ENCODE measurements around the gene C16orf46.
"Not testable (repeated sequence)": the region's sequence is repeated elsewhere in the genome, so short reads cannot be mapped to it uniquely, and the experiment has no call there.

Gene C16orf46

GRCh38 chr16:81077076-81077940 is at the start of gene C16orf46:
C16orf46 (minus strand) TSS chr16:81077238; CDS start chr16:81063955, 13,283 bp downstream.
- Mint-ChIP-seq H3K27ac (no peak within 1 kb of the TSS), H3K36me3 (no peaks in the 10 kb centered on the region), H3K4me3 (peak within 1 kb of the TSS; percentile 18), H3K4me1 (no peaks in the 10 kb centered on the region), H3K9me3 (no peaks in the 10 kb centered on the region), H3K27me3 (no peaks in the 10 kb centered on the region)
- peak; percentile 97 for ATAC-seq

GRCh38 chr16:81123092-81123852 is 46.2 kb upstream of the C16orf46 start:
- no peak for ATAC-seq
- Mint-ChIP-seq H3K9me3 (no peaks in the 10 kb centered on the region), H3K27me3 (peaks cover 26% of the 10 kb centered on the region), H3K27ac (no peak overlapping the region), H3K4me3 (no peak overlapping the region), H3K36me3 (no peaks in the 10 kb centered on the region), H3K4me1 (no peaks in the 10 kb centered on the region)

- no peak for ATAC-seq
- H3K27ac Mint-ChIP-seq: no peak overlapping the region
Measured at GRCh38 chr16:81121474-81121990, 44.5 kb upstream of the C16orf46 start.

GRCh38 chr16:81117436-81117835 is 40.4 kb upstream of the C16orf46 start:
- no peak for ATAC-seq
- H3K27ac Mint-ChIP-seq: no peak overlapping the region
- no peak overlapping the region for H3K4me3 Mint-ChIP-seq
- no peaks in the 10 kb centered on the region for H3K4me1 Mint-ChIP-seq
- H3K27me3 Mint-ChIP-seq: peaks cover 42% of the 10 kb centered on the region
- H3K9me3 Mint-ChIP-seq: peaks cover 2% of the 10 kb centered on the region
- H3K36me3 Mint-ChIP-seq: no peaks in the 10 kb centered on the region

More at GRCh38 chr16:81121474-81121990, 44.5 kb upstream of the C16orf46 start:
- Mint-ChIP-seq H3K9me3 (no peaks in the 10 kb centered on the region), H3K4me1 (no peaks in the 10 kb centered on the region), H3K36me3 (no peaks in the 10 kb centered on the region), H3K4me3 (no peak overlapping the region), H3K27me3 (peaks cover 26% of the 10 kb centered on the region)

- no peaks in the 10 kb centered on the region for H3K4me1 Mint-ChIP-seq
- H3K9me3 Mint-ChIP-seq: peaks cover 3% of the 10 kb centered on the region
- H3K36me3 Mint-ChIP-seq: no peaks in the 10 kb centered on the region
- peaks cover 47% of the 10 kb centered on the region for H3K27me3 Mint-ChIP-seq
- no peak overlapping the region for H3K4me3 Mint-ChIP-seq
- no peak overlapping the region for H3K27ac Mint-ChIP-seq
- ATAC-seq: no peak
Measured at GRCh38 chr16:81116285-81116684, 39.2 kb upstream of the C16orf46 start.

GRCh38 chr16:81112453-81112852 is 35.4 kb upstream of the C16orf46 start:
- ATAC-seq: no peak
- no peaks in the 10 kb centered on the region for H3K36me3 Mint-ChIP-seq
- peaks cover 58% of the 10 kb centered on the region for H3K27me3 Mint-ChIP-seq
- no peak overlapping the region for H3K4me3 Mint-ChIP-seq
- H3K27ac Mint-ChIP-seq: no peak overlapping the region
- no peaks in the 10 kb centered on the region for H3K4me1 Mint-ChIP-seq
- H3K9me3 Mint-ChIP-seq: peaks cover 3% of the 10 kb centered on the region

GRCh38 chr16:81109274-81109673 is 32.2 kb upstream of the C16orf46 start:
- ATAC-seq, H3K4me1 Mint-ChIP-seq, H3K9me3 Mint-ChIP-seq, H3K4me3 Mint-ChIP-seq, H3K27ac Mint-ChIP-seq, H3K36me3 Mint-ChIP-seq: not testable (repeated sequence)
- peaks cover 56% of the 10 kb centered on the region for H3K27me3 Mint-ChIP-seq

GRCh38 chr16:81107511-81107910 is 30.5 kb upstream of the C16orf46 start:
- Mint-ChIP-seq H3K4me1 (no peaks in the 10 kb centered on the region), H3K27me3 (peaks cover 65% of the 10 kb centered on the region), H3K36me3 (no peaks in the 10 kb centered on the region), H3K9me3 (peaks cover 2% of the 10 kb centered on the region), H3K27ac (no peak overlapping the region), H3K4me3 (no peak overlapping the region)
- ATAC-seq: no peak

GRCh38 chr16:81106826-81107503 is 29.9 kb upstream of the C16orf46 start:
- H3K9me3 Mint-ChIP-seq: no peaks in the 10 kb centered on the region
- H3K36me3 Mint-ChIP-seq: no peaks in the 10 kb centered on the region
- H3K4me3 Mint-ChIP-seq: no peak overlapping the region
- peaks cover 60% of the 10 kb centered on the region for H3K27me3 Mint-ChIP-seq
- no peak overlapping the region for H3K27ac Mint-ChIP-seq
- ATAC-seq: no peak
- no peaks in the 10 kb centered on the region for H3K4me1 Mint-ChIP-seq

GRCh38 chr16:81105946-81106345 is 28.9 kb upstream of the C16orf46 start:
- H3K27ac Mint-ChIP-seq: no peak overlapping the region
- no peak for ATAC-seq
- H3K4me1 Mint-ChIP-seq: no peaks in the 10 kb centered on the region
- peaks cover 58% of the 10 kb centered on the region for H3K27me3 Mint-ChIP-seq
- H3K9me3 Mint-ChIP-seq: no peaks in the 10 kb centered on the region
- no peak overlapping the region for H3K4me3 Mint-ChIP-seq
- no peaks in the 10 kb centered on the region for H3K36me3 Mint-ChIP-seq

GRCh38 chr16:81101702-81102101 is 24.7 kb upstream of the C16orf46 start:
- Mint-ChIP-seq H3K27ac (no peak overlapping the region), H3K27me3 (peaks cover 16% of the 10 kb centered on the region), H3K4me3 (no peak overlapping the region), H3K36me3 (no peaks in the 10 kb centered on the region), H3K4me1 (peaks cover 1% of the 10 kb centered on the region), H3K9me3 (no peaks in the 10 kb centered on the region)
- no peak for ATAC-seq

GRCh38 chr16:81099958-81100357 is 22.9 kb upstream of the C16orf46 start:
- Mint-ChIP-seq H3K27me3 (peaks cover 16% of the 10 kb centered on the region), H3K4me1 (peaks cover 7% of the 10 kb centered on the region), H3K4me3 (no peak overlapping the region), H3K27ac (no peak overlapping the region), H3K36me3 (no peaks in the 10 kb centered on the region), H3K9me3 (peaks cover 3% of the 10 kb centered on the region)
- ATAC-seq: no peak

GRCh38 chr16:81097230-81097629 is 20.2 kb upstream of the C16orf46 start:
- Mint-ChIP-seq H3K4me3 (no peak overlapping the region), H3K9me3 (peaks cover 3% of the 10 kb centered on the region), H3K4me1 (peaks cover 17% of the 10 kb centered on the region), H3K36me3 (no peaks in the 10 kb centered on the region), H3K27me3 (no peaks in the 10 kb centered on the region), H3K27ac (no peak overlapping the region)
- no peak for ATAC-seq

- H3K27ac Mint-ChIP-seq: peak overlapping the region; percentile 60
- H3K36me3 Mint-ChIP-seq: no peaks in the 10 kb centered on the region
- H3K27me3 Mint-ChIP-seq: no peaks in the 10 kb centered on the region
- peaks cover 3% of the 10 kb centered on the region for H3K9me3 Mint-ChIP-seq
- no peak for ATAC-seq
- H3K4me3 Mint-ChIP-seq: peak overlapping the region; percentile 71
- H3K4me1 Mint-ChIP-seq: peaks cover 17% of the 10 kb centered on the region
Measured at GRCh38 chr16:81096715-81097208, 19.7 kb upstream of the C16orf46 start.

All from stimulated activated memory B cell treated with anti-CD40 and anti-IgM and Interleukin-4, amounts not matched to agents 10 μg/mL and 1 μg/mL and 100 μg/mL, for 72 hours (primary cell).